Measurements from ENCODE around the gene TSPAN17.

Gene TSPAN17

GRCh38 chr5:176624142-176624541, 23.1 kb upstream of the TSPAN17 start:
- DNase-seq, result no peak

DNA sequence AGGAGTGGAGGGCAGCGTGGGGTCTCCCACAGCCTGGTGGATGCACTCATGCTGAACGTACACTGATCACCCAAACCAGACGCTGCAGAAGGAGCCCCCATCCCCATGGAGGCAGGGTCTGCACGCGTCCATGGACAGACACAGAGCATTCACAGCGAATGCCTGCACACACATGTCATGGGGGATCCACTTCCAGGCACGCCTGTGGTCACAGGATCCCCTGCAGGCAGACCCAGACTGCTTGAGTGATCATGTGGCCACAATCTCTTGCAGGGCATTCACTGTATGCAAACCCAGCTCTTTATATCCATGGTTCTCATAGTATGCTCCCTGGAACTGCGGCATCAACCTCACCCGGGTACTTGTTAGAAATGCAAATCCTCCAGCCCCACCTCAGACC, 22.3 kb upstream of the TSPAN17 start:
- no peak for DNase-seq

GRCh38 chr5:176625512-176625911, 21.8 kb upstream of the TSPAN17 start:
- DNase-seq, result no peak

DNA sequence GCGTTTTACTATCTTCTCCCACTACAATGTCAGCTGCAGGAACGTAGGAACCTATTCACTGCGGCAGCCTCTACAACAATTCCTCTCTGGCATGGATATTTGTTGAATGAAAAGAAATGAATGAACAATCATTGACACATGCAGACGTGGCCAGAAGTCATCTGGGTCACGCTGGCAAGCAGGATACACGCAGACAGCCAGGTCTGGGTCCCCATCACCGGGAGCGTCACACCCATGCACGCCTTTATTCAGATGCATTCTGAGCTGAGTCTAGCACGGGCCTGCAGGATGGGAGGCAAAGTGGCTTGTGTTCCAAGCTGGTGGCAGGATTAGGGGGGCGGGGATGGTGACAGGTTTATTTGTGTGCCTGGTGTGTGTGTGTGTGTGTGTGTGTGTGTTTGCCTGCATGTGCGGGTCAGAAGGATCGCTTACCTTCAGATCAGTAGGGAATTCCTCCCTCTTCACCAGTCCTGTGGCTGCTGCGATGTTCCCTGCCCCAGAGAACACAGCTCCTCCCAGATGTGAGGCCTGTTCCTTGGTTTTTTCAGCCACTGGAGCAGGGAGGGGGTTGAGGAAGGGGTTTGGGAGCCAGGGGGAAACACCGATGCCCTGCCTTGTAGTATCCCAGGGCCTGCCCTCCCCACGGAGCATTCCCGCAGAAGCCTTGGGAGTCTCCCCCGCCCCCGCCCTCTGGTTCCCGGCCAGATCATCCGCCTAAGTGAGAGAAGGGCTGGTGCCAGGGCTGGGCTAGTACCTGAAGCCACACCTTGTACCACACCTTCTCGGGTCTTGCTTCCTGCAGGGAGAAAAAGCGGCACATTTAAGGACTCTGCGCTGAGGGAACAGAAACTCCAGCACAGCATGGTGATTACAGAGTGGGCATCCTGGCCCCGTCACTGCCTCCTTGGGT, 21.1 kb upstream of the TSPAN17 start:
- DNase-seq, result no peak

DNA sequence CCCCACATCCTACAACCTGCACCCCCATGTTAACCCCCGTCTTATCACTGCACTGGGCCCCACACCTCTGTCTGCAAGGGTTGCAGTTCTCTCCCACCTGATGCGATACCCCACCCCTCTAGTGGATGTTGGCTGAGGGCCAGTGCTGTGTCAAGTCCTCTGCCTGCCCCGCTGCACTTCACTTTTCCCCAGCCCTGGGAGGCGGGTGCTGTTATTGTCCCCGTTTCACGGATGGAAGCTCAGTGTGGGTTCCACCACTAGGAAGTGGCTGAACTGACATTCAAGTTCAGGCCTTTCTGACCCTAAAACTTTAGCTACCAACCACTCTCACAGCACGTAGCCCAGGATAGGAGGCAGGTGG, 20.4 kb upstream of the TSPAN17 start:
- DNase-seq, result no peak

GRCh38 chr5:176627582-176627981, 19.7 kb upstream of the TSPAN17 start:
- DNase-seq, result no peak

DNA sequence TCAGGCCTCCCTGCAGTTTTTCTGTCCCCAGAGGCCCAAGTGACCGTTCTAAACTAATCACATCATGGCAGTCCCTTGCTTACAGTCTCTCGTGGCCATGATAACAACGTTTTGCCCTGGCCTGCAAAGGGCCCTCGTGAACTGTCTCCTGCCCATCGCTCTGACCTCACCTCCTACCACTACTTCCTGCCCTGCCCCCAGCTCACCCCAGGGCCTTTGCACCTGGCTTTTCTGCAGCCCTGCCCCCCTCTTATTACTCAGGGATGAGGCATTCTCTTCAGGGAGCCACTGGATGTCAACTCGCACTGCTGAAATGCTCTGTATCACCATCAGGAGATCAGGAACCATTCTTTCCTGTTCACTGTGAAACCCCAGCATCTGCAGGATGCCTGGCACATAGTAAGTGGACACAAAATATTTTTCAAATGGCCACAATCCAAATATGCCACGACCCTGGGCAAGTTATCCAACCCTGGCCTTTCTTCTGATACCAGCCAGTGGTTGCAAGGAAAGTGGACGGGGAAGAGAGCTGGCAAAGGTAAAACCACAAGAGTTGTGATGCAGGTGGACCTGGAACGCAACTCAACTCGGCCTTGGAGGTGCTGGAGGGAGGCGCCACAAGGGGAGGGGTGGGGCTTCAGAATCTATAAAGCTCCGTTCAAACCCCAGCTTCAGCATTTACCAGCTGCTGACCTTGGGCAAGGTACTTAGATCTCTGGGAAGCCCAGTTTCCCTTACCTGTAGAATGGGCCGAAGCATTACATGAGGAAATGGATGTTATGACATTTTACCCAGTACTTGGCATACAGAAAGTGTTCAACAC, 18.7 kb upstream of the TSPAN17 start:
- no peak for DNase-seq

DNA sequence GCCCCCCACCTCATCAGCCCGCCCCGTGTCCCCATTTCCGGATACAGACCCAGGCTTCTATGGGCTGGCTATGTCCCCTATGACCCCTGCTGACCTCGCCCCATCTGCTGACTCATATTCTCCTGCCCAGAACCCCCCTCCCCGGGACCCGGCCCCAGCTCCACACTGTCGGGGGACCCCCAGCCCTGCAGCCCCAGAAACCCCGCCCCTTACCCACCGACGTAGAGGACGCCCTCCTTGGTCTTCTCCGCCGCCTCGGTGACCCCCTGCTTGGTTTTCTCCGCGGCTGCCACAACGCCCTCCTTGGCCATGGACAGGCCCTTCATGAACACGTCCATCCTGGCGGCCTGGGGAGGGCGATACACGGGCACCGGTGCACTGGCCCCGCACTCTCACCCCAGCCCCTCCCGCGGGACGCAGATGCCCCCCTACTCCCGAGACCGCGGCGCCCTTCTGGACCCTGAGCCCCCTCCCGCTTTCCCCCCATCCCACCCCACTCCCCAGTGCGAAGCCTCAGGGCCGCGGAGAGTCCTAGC, 17.9 kb upstream of the TSPAN17 start:
- DNase-seq, result no peak

GRCh38 chr5:176629853-176630680, 17.2 kb upstream of the TSPAN17 start, which contains the start of the genes EIF4E1B and SNCB:
Gene EIF4E1B (plus strand): TSS chr5:176630675. CDS start chr5:176642788, 12,113 bp downstream.
Gene SNCB (minus strand): TSS chr5:176630534. CDS start chr5:176629654, 880 bp downstream.
- DNase-seq, result peak; percentile 90

DNA sequence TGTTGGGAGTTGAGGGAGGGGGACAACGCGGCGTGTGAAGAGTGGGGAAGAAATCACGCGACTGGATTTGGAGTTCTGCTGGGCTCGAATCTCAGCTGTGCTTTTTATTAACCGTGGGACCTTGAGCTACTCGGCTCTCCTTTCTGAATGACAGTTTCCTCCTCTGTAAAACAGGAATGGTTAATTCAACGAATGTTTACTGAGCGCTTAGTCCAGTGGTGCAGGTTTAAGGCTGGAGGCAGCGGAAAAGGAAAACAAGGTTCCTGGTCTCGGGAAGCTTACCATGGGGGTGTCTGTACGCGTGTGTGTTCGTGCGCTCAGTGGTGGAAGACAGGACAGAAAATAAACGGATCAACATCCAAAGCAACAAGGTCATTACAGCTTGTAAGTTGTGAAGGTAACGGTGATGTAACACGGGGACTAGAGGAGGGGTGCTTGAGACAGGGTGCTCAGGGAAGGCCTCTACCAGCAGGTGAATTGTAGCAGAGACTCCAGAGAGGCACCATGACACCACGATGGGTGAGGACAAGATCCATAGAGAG, 16.5 kb upstream of the TSPAN17 start:
- DNase-seq, result peak; percentile 64

- peak; percentile 78 for DNase-seq
These were observed 15.7 kb upstream of the TSPAN17 start for GRCh38 chr5:176631383-176632200.

DNA sequence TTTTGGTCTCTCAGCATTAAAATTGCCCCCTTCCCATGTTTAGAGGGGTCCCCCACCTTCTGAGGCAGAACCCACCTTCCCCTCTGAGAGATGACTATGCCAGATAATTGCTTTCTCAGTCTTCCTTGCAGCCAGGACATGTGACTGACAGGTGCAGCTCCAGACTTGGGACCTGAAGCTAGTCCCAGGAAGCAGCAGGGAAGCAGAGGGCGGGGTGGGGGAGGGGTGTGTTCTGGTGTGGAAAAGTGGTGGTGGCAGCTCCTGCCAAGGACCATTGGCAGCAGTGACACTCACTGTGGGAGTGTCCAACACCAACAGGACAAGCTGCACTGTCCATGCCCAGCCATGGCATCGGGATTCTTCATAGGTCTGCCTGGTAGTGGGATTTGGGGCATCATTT, 14.5 kb upstream of the TSPAN17 start:
- DNase-seq, result peak; percentile 49

GRCh38 chr5:176633598-176633997, 13.7 kb upstream of the TSPAN17 start:
- DNase-seq, result no peak

DNA sequence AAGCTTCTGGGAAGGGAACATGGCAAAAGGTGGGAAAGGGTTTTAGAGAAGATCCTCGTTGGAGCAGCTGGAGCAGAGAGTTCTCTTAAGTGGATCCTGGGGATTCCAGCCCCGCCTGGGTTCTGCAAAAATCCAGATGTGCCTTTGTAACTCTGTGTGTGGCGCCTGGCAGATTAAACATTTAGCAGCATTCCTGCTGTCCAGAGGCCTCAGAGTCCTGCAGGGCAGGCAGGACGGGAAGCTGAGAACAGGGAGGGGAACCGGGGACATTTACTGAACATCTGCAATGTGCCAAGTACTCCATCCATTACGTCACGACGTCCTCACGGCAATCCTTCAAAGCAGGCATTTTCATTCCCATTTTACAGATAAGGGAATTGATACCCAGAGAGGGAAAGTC, 10.9 kb upstream of the TSPAN17 start:
- DNase-seq, result peak; percentile 32

DNA sequence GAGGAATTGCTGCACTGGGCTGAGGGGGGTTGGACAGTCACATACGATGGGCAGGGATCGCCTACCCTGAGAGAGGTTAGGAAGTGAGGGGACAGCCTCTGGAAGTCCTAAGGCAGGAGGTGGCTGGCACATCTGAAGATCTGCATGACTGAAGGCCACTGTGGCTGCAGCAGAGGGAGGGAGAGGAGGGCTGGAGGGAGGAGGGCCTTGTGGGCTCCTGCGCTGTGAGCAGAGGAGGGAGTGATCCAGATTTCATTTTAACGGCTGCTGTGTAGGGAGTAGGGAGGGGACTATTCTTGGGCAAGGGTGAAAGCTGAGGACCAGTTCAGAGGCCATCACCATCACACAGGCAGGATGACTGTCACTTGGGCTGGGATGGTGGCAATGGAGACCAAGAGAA, 9.7 kb upstream of the TSPAN17 start:
- no peak for DNase-seq

DNA sequence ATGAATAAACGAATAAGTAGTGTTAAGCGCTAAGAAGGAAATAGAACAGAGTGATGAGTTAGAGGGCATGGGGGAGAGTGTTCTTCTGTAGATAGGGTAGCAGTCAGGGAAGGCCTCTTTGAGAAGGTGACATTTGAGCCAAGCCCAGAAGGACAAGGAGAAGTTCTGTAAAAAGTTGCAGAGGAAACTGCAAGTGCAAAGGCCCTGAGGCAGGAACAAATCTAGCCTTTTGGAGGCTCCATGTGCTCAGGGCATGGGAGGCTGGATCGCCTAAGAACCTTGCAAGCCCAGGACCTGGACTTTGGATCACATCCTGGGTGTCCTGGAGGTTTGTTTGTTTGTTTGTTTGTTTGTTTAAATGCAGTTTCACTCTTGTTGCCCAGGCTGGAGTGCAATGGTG, 8.8 kb upstream of the TSPAN17 start:
- no peak for DNase-seq

GRCh38 chr5:176639208-176639607, 8.1 kb upstream of the TSPAN17 start:
- no peak for DNase-seq

DNA sequence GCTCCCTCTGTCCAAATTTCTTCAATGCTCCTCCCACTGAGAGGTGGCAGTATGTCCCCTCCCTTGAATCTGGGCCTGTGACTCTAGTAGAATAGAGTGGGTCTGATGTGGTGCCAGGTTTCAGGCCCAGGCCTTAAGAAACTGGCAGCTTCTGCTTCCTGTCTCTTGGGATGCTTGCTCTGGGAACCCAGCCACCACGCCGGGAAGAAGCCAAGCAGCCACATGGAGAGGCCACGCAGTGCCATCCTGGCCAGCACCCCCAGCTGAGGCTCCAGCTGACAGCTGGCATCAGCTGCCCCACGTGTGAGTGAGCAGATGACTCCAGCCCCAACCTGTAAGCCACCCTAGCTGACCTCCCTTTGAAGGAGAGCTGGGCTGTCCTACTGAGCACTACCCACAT, 7.3 kb upstream of the TSPAN17 start:
- DNase-seq, result peak; percentile 86

DNA sequence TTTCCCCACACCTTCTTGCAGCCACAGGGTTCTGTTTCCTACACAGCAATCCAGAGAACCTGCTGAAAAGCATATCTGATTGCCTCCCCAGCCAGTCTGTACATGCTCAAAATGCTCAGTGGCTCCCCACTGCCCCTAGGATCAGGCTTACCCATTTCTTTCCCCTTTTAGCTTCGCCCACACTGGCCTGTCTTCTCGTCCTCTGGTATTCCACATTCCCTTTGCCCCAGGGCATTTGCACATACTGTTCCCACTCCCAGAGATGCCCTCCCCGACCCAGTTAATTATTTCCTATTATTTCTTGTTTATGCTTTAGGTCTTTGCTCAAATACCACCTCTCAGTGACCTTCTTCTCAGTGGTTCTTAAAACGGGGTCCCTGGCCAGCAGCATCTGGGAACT, 6.7 kb upstream of the TSPAN17 start:
- peak; percentile 50 for DNase-seq

DNA sequence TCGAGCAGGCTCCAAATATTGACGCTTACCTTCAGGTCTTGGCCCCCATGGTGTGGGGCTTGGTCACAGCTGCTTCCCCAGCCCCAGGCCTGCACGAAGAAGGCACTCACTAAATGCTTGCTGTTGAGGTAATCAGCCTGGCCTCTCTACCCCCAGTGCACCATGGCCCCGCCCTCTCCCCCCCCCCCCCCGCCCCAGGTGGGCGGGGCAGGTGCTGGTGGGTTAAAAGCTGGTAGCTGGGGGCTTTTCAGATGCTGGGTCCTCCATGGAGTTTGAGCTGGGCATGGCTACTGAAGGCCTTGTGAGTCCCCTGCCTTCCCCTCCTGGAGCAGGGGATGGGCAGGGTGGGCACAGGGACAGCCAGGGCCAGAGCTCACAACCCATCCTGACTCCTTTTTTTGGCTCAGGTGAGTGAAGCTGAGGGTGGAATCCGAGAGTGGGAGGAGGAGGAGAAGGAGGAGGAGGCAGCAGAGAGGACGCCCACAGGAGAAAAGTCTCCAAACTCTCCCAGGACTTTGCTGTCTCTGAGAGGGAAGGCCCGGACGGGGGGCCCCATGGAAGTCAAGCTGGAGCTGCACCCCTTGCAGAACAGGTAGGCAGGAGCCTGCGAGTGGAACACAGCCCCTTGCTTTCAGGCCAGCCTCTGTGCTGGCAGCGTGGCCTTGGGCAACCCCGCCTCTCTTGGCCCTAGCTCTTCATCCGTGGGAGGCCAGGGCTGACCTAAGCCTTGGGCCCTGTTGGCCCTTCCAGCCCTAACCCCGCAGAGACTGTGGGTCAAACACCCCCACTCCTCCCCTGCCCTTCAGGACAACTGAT, 4.4 kb upstream of the TSPAN17 start:
- no peak for DNase-seq
